GM18868 (cell line): ENCODE results near the gene PEX14.

Experiments
- ATAC-seq: cut with Tn5 transposase; IDR thresholded peaks from one replicate; pipeline ENCODE4 v1.9.1; 2021; ENCODE audit warnings: mild to moderate bottlenecking, moderate library complexity; ENCODE audit not compliant: unreplicated experiment

The PEX14 gene

GRCh38 chr1:10515976-10516750 lies 41.4 kb downstream of the PEX14 start:
- ATAC-seq = no peak

GRCh38 chr1:10516925-10517676 lies 42.4 kb downstream of the PEX14 start:
- no peak for ATAC-seq

DNA sequence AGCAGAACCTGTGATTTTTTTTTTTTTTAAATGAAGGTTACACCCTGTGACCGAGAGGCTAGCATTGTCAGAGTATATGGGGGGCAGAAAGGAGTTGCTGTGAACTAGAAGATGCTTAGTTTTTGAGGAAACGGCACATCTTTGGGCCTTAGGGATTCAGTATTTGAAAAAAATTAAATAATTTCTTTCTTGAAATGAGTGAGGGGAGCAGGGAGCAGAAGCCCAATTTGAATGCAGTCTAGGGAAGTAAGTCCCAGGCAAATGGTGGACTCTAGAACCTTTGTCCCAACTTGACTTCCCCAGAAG lies 42.9 kb downstream of the PEX14 start:
- ATAC-seq = no peak

DNA sequence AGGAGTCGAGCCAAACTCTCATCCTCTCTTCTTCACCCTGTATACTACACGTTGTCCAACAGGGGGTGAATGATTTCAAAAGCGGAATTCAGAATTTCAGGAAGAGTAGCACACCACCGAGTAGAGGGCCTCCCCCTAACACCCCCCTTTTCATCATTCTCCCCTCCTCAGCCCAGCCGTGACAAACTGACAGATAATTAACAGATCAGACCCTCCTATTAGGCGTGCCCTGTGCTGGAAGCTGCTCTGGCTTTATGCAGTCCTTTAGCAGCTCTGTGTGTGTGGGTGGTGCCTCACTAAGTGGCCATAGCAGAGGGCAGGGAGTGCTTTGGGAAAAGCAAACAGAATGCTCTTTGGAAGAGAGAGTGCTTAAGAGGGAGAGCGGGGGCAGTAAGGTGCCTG lies 44.3 kb downstream of the PEX14 start:
- ATAC-seq = no peak

- ATAC-seq = no peak
Observed at GRCh38 chr1:10520497-10520896, 45.7 kb downstream of the PEX14 start.

- ATAC-seq = no peak
Observed at GRCh38 chr1:10520952-10521351, 46.2 kb downstream of the PEX14 start.

DNA sequence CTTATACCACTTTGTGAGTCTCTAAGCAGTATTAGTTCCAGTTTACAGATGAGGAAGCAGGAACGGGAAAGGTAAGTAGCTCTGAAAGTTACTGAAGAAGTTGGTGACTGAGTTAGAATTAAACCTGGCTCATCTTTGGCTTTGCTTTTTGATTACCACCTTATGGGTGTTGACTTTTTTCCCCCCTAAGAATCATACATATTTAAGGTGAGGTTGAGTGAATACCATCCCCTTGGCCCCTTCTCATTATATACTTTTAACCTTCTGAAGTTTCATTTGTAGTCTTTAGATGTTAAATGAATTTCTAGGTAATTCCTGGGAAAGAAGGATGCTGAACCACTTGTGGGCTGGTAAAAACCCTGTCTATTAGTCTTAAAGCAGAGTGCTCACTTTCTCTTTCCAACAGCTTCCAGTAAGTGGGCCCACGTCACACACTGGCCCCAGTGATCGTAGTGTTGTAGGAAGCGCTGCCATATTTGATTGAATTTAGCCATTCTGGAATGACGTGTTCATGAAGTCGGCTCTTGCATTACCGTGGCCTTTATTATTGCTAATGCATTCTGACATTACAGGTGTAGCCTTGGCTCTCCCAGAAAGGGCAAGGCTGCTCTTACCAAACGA lies 46.9 kb downstream of the PEX14 start:
- no peak for ATAC-seq

DNA sequence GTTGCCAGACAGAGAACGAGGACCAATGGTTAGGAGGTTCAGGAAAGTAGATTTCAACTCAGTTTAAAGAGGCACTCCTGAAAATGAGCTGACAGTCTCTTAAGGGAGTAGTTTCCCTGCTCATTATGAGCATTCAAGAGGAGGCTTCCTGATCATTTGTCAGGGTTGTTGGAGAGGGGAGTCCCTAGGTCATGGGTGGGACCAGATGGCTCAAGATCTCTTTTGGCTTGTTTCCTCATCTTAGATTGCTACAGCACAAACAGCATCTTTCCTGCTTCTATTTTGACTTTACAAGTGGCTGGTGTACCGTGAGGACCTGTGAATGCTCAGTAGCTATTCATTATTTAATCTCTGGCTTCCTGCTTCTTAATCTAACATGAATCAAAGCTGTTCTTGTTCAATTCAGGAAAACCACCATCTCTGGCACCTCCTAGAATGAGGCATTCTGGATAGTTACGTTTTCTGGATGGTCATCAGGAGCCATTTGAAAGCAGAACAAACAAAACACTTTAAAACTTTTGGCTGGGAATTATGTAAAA lies 47.6 kb downstream of the PEX14 start:
- ATAC-seq = no peak

DNA sequence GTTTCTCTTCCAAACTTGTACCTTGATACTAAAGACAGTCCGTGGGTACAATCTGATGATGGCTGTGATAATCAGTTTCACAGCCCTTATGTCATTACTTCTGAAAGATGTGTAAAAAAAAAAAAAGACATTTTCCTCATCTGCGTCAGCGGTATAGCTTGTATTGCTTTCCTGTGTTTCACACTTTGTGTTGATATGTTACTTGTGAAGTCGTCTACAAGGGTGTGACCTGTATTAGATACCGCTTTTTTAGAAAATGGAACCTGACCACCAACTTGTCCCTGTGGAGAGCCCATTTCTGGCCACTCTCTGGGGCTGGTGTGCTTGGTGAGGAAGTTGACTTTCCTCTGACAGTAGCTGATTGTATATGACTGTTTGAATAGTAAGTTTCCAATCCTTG lies 50.5 kb downstream of the PEX14 start:
- no peak for ATAC-seq

GRCh38 chr1:10528066-10529014 lies 53.6 kb downstream of the PEX14 start:
- no peak for ATAC-seq

- ATAC-seq = no peak
Observed at GRCh38 chr1:10529091-10529490, 54.3 kb downstream of the PEX14 start.

GRCh38 chr1:10529765-10530164 lies 55.0 kb downstream of the PEX14 start:
- no peak for ATAC-seq

- ATAC-seq = no peak
Observed at GRCh38 chr1:10530281-10530740, 55.6 kb downstream of the PEX14 start.

GRCh38 chr1:10530756-10531495 lies 56.2 kb downstream of the PEX14 start:
- ATAC-seq = no peak

GRCh38 chr1:10532362-10532761 lies 57.6 kb downstream of the PEX14 start:
- no peak for ATAC-seq

GRCh38 chr1:10534519-10534918 lies 59.8 kb downstream of the PEX14 start:
- ATAC-seq = no peak

DNA sequence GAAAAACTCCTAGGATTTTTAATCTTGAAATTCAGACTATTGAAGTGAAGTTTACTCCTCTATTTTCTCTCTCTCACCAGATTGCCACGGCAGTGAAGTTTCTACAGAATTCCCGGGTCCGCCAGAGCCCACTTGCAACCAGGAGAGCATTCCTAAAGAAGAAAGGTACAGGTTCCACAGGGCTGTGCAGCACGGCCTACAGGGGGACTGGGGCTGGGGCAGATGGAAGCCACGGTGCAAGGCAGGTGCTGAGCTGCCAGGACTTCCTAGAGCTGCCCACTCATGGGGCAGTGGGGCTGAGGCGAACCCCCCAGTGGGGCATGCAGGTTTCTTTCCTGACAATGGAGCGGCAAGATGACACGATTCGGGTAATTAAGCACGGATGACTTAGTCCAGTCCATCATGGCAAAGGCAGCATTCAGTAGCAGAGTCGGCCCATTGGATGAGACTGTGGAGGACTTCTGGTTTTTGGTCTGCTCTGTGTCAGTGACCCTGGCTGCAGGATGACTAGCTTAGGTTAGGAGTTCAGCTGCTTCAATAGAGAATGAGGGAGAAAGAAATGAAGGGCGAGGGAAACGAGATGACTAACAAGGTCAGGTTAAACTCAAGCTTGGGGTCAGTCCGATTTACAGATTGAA lies 61.5 kb downstream of the PEX14 start:
- ATAC-seq = no peak

DNA sequence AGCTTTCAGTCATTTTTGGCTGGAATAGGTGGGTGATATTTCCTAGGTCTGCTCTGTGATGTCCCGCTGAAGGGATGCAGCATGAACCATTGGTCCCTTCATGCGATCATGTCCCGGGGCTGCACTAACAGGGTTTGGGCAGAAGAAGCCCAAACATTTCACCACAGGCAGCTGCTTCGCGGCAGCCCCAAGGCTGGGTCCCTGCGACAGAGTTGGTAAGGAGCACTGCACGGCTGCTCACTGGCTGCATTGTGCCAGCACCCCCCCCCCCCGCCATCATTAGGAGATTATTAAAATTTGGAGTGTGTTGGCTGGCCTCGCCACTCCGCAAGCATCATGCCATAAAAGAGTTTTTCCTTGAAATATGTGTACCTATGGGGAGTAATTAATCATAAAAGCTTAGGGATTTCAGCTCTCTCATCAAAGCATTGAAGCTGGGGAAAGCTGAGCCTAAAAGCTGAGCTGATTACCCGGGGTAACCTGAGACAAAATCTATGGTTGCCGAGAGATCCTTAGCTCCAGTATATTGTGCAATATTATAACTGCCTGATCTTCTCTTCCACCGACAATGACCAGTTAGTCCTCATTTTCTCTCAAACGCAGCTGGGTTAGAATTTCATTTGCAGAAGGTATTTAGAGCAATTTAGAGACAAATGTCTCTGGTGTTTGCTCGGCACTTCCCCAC lies 62.5 kb downstream of the PEX14 start:
- no peak for ATAC-seq
